DMS 273 (cell line): ENCODE results near the gene KIT.

Experiments used
- DNase-seq: peaks from one replicate; lab custom pipeline; 2025; ENCODE audit not compliant: unreplicated experiment; lab: John Stamatoyannopoulos, UW

KIT gene

DNA sequence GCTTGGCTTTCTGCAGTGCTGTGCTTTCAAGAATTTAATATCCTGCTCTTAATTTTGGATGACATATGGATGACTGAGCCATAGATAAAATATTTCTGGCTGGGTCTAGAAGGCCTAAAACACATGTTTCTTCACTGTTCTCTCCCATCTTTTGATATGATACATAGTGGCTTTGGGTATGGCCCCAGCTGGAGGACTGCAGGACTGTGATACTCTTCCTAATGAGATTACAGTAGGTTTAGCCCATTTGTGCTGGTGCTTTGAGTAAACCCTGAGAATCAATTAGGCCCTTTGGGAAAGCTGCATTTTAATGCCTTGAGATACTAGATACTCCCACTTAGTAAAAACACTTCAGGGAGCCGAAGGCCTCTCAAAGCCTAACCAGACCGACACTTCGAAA lies 38.0 kb downstream of the KIT start:
- no peak for DNase-seq

DNA sequence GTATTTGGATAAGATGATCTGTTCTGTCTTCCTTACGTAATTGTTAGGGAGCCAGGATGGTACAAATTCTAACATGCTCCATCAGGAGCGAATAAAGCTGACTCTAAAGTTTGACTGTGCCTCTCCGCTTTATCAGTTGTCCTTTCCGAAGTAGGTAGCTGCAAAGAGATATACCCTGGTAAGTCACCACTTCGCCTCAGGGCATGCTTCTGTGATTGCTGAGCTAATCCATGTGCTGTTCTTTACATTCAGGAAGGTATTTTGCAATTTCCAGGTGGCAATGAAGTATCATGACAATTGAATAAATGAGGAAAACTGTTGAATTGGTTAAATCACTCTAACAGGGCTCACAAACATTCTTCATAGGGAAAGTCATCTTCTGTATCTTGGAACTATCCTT lies 38.9 kb downstream of the KIT start:
- no peak for DNase-seq

- DNase-seq: no peak
Measured at GRCh38 chr4:54700986-54701385, 43.2 kb downstream of the KIT start.

- DNase-seq: no peak
Measured at GRCh38 chr4:54703182-54703581, 45.4 kb downstream of the KIT start.

DNA sequence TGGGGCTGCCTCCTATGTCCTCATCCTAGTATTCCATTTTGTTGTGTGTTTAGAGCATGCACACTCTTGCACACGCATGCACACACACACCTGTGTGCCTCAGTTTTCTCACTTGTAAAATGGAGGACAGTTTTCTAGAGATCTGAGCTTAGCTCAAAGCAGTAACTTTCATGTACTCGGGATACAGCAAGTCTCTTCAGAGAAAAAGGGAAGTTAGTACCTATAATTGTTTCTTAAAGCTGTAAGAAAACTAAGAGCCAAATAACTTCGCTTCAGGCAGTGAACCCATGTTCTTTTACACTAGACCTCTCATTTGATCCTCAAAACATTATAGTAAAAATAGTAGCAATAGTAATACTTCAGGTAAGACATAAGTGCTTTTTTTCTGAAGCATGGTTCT lies 49.6 kb downstream of the KIT start:
- no peak for DNase-seq

DNA sequence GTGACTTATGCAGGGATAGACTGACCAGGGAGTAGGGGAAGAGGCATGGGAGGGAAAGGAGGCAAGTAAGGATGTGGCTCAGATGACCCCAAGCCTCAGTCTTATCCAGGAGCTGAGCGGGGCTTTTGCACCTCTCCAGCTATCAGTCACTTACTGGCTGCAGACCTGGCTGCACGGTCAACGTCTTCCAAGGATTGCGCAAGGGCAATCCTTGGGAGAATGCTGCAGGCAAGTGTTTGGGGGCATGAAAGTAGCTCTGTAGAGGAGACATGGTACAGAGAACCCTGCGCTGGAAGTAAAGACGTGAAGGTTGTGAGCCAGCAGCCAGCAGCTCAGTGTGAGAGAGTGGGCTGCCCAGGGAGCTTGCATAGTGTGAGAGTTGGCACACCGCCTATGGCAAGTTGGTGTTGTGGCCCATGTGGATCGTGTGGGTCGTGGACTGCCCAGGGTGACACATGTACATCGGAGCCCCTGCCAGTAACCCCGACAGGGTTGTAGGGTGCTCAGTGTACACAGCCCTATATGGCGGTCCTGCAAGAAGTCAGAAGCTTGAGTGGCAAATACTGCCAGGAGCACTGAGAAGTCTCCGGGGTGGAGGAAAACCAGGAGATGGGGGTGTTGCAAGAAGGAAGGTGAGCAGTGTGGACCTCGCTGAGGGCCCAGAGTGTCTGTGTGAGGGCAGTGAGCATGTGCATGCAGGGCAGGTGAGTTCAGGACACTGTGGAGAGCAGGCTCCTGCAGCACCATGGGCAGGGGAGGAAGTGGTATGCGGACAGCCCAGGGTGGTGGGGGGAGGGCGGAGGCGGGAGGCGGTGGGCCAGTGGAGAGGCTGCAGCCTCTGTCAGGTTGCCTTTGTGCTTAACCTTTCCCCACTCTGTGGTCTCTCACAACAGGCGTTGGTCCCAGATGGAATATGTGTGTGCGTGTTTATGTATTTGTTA lies 50.9 kb downstream of the KIT start:
- DNase-seq: no peak

DNA sequence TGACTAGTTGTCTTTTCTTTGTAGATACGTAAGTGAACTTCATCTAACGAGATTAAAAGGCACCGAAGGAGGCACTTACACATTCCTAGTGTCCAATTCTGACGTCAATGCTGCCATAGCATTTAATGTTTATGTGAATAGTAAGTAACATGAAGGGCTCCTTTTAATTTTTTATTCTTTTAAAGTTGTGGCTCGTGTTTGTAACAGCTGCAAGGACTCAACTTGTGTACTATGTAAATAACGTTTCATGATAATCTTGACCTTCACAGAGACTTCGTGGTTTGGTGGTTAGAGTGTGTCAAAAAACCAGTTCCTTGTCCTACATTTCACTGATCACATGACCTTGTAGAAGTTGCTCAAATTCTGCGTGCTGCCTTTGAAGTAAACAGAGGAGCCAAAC lies 51.6 kb downstream of the KIT start:
- DNase-seq: no peak

DNA sequence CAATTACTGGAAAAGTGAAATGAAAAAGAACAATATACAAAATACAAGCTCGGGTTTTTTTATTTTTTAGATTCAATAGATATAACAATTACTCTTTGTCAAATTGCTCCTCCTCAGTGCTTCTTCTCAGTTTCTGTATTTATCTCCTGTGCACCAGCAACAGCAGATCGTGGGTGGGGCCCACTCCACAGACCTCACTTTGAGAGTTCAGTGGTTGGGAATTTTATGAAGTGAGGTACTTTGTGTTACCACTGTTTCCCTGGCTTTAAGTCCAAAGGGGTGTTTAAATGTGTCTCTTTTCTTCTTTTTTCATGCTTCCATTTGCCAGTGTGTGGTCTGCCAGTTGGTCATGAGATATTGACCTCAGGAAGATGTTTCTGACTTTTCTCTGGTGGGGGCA lies 54.4 kb downstream of the KIT start:
- DNase-seq: no peak

GRCh38 chr4:54714631-54715030 lies 56.9 kb downstream of the KIT start:
- DNase-seq: no peak

DNA sequence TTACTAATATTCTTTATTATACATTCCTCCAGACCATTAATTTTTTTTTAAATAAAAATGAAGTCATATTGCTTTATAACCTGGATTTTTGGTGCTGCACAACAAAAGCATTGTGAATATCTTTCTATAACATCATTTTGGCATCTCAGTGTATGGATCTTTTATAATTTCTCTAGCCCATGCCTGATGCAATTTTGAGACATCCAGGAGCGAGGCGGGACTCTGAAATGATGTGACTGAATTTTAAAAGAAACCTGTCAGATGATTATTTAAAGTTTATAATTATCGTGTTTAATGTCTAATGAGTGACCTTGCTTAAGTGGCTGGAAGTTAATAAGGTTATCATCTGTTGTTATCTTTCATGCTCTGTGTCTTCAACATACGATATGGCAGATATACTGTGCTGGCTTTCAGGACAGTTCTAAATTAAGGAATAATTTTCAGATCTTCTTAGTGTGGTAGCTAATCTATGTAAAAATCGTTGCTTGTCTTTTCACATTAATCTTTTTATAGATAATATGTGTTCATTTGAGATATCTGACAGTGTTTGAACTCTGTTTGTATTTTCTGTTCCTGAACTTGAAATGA lies 58.8 kb downstream of the KIT start:
- DNase-seq: no peak

DNA sequence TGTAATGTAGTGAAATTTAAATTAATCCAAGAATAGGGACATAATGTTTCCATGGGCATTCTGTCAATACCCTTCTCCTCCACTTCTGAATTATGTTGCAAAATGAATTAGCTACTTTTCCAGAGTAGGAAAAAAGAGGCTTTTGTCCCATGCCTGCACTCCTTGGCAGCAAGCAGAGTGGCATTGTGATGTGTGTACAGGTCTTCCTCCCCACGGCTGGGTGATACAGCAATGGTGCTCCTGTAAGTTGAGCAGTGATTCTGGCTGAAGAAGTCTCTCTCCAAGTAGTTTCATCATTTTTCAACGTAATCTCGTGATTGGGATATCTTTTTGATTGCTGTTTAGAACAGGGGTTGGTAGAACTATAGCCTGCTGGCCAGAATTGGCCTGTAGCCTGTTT lies 59.9 kb downstream of the KIT start:
- no peak for DNase-seq

DNA sequence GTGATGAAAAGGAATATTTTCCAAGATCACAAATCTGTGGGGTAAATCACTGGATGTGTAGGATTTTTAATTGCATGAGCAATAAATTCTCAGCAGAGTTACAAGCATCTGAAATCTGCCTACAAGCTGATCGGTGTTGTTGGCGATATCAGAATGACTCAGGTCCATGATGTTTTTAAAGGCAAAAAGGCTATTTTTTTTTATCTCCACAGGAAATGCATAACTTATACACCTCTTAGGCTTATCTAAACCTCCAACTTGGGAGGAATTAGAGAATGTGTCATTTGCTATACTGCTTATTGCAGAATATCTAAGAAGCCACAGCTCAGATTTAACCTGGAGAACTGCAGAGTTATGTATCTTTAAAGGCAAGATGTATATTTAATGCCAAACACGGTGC lies 61.6 kb downstream of the KIT start:
- no peak for DNase-seq

GRCh38 chr4:54723220-54723619 lies 65.5 kb downstream of the KIT start:
- peak; percentile 2 for DNase-seq

DNA sequence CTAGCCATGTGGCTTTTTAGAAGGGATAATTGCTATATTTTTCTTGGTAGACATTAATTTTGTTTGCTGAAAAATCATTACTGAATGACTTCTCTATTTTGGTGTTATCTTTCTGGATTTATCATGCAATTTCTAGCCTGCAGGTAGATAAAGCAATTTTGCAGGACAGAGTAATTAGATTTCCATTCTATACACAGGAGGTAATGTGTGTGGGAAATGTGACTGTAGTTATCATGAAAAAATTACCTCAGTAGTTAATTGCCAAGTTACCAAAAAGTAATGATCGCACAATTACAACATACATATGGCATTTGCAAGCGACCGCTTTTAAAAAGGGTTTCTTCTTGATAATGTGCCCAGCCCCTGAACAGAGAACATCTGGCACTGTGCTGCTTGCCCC lies 66.1 kb downstream of the KIT start:
- peak; percentile 28 for DNase-seq

- DNase-seq: no peak
Measured at GRCh38 chr4:54726907-54727306, 69.2 kb downstream of the KIT start.

GRCh38 chr4:54727346-54727745 lies 69.6 kb downstream of the KIT start:
- no peak for DNase-seq

DNA sequence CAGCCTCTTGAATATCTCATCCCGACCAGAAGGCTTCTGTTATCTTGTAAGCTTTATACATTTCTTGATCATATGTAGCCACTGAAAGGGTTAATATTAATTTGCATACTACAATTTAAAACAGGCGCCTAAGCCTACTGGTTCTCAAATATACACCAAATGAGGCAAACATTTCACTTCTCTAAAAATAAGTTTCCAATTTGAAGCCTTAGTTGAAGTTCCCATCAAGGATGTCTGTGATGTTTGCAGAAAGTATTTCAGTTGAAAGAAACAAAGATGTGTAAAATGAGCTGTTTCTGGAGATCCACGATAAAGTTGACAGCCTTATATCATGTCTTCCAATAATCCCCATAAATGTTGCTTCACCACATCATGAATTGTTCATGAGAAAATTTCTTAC lies 70.6 kb downstream of the KIT start:
- no peak for DNase-seq

- no peak for DNase-seq
Measured at GRCh38 chr4:54729256-54729655, 71.5 kb downstream of the KIT start.

- DNase-seq: peak; percentile 16
Measured at GRCh38 chr4:54730581-54730980, 72.8 kb downstream of the KIT start.

DNA sequence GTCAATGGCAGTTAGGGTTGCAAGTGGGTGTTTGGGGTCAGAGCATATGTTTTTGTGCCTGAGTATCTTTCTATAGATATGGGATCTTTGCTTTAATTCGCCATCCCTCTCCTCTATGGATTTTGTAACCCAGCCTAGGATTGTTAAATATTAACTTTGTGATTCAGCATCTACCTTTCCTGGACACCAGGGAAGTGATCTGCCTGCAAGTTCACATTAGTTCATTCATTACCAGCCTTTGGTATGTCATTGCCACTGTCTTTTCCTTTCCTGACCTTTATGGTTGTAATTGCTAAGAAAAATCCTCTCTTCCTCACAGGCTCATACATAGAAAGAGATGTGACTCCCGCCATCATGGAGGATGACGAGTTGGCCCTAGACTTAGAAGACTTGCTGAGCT lies 73.8 kb downstream of the KIT start:
- no peak for DNase-seq

GRCh38 chr4:54731976-54732375 lies 74.2 kb downstream of the KIT start:
- DNase-seq: no peak

- DNase-seq: no peak
Measured at GRCh38 chr4:54737421-54737820, 79.7 kb downstream of the KIT start.

DNA sequence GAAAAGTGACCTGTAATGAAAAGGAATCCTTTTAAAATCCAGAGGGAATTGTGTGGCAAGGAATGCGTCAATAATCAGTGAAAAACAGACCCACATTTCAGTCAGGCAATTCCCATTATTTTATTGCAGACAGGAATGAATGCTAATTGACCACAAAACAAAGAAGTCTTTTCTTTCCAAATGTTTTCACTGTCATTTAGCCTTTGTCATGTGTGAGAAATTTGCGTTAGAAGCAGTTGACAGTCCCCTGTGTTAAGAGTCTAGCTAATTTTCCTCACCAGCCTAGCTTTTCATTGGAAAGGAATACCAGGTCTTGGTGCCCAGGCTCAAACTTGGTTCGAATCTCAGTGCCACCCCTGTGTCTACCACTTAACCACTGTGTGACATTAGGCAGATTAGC lies 83.4 kb downstream of the KIT start:
- DNase-seq: no peak
